HFFc6 (cell line): Measurements from ENCODE around the gene PDE8B. TPM values are rescaled to one million over a fixed set of nuclear protein-coding genes. Genes with fewer than 3 reads are reported as not detected.

Source experiments
- DNase-seq: peaks from one replicate; pipeline ENCODE4 v3.0.0-alpha.2; 2018
- H3K27ac Mint-ChIP-seq: 2 replicates; pipeline ENCODE4 v1.8.0; 2020; ENCODE audit warnings: mild to moderate bottlenecking, mixed read lengths
- H3K27me3 Mint-ChIP-seq: 2 replicates; pipeline ENCODE4 v1.8.0; 2021; ENCODE audit warnings: mild to moderate bottlenecking, moderate library complexity, mixed read lengths; ENCODE audit not compliant: insufficient read depth
- H3K36me3 Mint-ChIP-seq: 2 replicates; pipeline ENCODE4 v1.8.0; 2021; ENCODE audit warnings: low read depth, mixed read lengths
- H3K4me1 Mint-ChIP-seq: 2 replicates; pipeline ENCODE4 v1.8.0; 2020; ENCODE audit warnings: low read depth, mixed read lengths
- H3K4me3 Mint-ChIP-seq: 2 replicates; pipeline ENCODE4 v1.8.0; 2020; ENCODE audit warnings: mild to moderate bottlenecking, moderate library complexity, mixed read lengths
- H3K9me3 Mint-ChIP-seq: 2 replicates; pipeline ENCODE4 v1.8.0; 2020; ENCODE audit warnings: mild to moderate bottlenecking, mixed read lengths
- total RNA-seq, 6 experiments: library from RNA; stranded (reverse); fragmentation: NEBNext Ultra II Directional; extraction: Animal tissue kit (Norgen Biotek cat#: 25700); gene quantifications; 2 replicates in 1 of 6; 3 replicates in 5 of 6; pipeline ENCODE4 v1.2.3, GENCODE V29; 2021
- TF ChIP-seq, protein P1 (sequence below): fragments of 200-600 bp; sonication (generic); IDR thresholded peaks from 2 replicates; pipeline ENCODE4 v1.5.0; 2021; ENCODE audit warnings: antibody characterized with exemption, mild to moderate bottlenecking

PDE8B gene
- total RNA-seq, 6 experiments from 2014 or later, result 0.14 TPM; not detected in 5

DNA sequence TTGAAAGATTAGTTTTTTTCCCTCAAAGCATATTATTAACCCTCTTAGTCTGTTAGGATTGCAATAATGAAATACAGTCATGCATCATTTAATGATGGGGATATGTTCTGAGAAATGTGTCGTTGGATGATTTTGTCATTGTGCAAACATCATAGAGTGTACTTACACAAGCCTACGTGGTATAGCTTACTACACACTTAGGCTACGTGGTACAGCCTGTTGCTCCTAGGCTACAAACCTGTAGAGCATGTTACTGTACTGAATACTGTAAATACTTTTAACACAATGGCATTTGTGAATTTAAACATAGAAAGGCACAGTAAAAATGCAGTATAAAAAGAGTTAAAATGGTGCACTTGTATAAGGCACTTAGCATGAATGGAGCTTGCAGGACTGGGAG, 132.7 kb downstream of the PDE8B start:
- H3K4me1 Mint-ChIP-seq, result no peaks in the 10 kb centered on the region
- H3K36me3 Mint-ChIP-seq, result no peaks in the 10 kb centered on the region
- H3K9me3 Mint-ChIP-seq, result no peaks in the 10 kb centered on the region
- peaks cover 11% of the 10 kb centered on the region for H3K27me3 Mint-ChIP-seq
- TF ChIP-seq, protein P1, sequence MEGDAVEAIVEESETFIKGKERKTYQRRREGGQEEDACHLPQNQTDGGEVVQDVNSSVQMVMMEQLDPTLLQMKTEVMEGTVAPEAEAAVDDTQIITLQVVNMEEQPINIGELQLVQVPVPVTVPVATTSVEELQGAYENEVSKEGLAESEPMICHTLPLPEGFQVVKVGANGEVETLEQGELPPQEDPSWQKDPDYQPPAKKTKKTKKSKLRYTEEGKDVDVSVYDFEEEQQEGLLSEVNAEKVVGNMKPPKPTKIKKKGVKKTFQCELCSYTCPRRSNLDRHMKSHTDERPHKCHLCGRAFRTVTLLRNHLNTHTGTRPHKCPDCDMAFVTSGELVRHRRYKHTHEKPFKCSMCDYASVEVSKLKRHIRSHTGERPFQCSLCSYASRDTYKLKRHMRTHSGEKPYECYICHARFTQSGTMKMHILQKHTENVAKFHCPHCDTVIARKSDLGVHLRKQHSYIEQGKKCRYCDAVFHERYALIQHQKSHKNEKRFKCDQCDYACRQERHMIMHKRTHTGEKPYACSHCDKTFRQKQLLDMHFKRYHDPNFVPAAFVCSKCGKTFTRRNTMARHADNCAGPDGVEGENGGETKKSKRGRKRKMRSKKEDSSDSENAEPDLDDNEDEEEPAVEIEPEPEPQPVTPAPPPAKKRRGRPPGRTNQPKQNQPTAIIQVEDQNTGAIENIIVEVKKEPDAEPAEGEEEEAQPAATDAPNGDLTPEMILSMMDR, result no peak
- H3K27ac Mint-ChIP-seq, result no peak overlapping the region
- no peak for DNase-seq
- H3K4me3 Mint-ChIP-seq, result no peak overlapping the region

DNA sequence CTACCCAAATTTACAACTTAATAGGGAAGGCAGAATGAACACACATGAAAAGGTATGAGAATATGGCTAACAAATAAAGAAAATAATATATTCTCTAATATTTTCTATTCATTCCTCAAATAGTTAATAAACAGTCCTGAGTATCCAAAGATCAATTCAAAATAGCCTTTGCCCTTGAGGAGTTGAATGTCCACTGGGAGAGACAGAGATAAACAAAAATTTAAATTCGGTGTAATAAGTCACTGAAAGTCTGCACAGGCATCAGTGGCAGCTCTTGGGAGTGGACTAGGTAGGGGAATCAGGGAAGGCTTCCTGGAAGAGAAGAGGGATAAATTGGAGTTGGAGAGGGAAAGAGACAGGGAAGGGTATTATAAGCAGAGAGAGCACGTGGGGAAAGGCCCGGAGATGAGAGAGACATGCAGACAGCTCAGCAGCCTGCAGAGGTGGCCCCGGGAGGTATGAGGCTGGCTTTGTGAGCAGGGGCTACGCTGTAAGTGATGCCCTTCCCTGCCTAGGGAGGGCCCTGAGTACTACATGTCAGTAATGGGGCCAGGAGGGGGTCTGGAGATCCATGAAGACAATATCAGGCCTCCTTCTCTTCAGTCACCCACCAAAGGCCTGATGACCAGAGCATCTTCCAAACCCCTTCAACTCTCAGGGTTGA, 137.1 kb downstream of the PDE8B start:
- H3K27me3 Mint-ChIP-seq, result peaks cover 19% of the 10 kb centered on the region
- TF ChIP-seq, protein P1, result no peak

DNA sequence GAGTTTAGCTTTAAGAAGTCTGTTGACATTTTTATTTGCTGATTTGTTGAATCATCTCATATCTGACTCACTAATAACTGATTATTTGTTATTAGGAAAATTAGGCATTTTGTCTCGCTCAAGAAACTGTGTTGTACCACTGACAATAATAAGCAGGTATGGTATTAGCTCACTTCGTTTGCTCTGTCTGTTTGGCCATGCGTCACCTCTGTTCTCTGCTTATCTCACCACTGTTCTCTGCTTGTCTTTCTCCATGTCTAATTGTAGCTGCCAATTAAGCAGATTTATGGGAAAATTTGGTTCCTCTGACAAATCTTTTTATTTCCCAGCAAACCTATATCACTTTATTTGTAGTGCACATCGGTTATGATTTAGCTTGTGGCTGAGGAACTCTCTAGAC, 142.8 kb downstream of the PDE8B start:
- DNase-seq, result no peak
- Mint-ChIP-seq H3K27ac (no peak overlapping the region), H3K27me3 (peaks cover 10% of the 10 kb centered on the region), H3K36me3 (no peaks in the 10 kb centered on the region), H3K4me1 (peaks cover 22% of the 10 kb centered on the region), H3K9me3 (no peaks in the 10 kb centered on the region), H3K4me3 (no peak overlapping the region)
- TF ChIP-seq, protein P1, result no peak

More for the DNA sequence above, 137.1 kb downstream of the PDE8B start:
- Mint-ChIP-seq H3K9me3 (no peaks in the 10 kb centered on the region), H3K4me1 (no peaks in the 10 kb centered on the region), H3K4me3 (no peak overlapping the region), H3K36me3 (no peaks in the 10 kb centered on the region), H3K27ac (no peak overlapping the region)
- DNase-seq, result no peak

DNA sequence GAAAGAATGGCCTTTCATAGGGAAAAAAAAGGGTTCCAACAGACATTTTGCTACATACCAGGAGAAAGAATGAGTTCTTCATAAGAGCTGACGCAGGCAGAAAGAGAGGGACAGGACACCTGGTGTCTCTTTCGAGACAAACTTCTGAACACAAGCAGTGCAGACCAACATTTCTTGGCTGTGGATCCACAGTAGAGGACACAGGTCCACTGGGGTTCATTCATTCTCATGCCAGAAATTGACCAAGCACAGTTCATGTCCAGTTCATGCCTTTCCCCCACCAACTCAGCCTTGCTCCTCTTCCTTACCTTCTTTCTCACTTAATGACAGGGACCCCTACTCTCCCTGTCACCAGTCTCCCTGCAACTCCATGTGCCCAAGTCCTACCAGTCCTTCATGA, 144.0 kb downstream of the PDE8B start:
- Mint-ChIP-seq H3K4me1 (peaks cover 34% of the 10 kb centered on the region), H3K4me3 (no peak overlapping the region), H3K27ac (no peak overlapping the region), H3K27me3 (peaks cover 9% of the 10 kb centered on the region), H3K9me3 (no peaks in the 10 kb centered on the region), H3K36me3 (no peaks in the 10 kb centered on the region)
- TF ChIP-seq, protein P1, result no peak
- DNase-seq, result no peak

DNA sequence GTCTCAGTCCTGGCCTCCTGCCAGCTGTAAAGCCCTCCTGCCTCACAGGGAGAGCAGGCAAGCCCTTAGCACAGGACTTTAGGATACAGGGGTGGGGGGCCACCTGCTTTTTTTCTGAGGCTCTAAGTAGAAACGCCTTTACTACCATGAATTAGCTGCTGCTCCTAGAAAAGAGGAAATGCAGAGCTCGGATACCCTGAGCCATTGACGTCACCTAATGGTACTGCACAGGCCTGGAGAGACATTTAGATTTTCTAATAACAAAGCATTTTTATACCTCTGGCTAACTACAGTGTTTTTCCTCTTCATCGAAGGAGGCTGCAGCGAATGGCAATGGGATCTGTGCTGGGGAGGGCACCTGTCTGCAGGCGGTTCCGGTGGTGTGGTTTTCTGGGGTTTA, 144.6 kb downstream of the PDE8B start:
- no peaks in the 10 kb centered on the region for H3K36me3 Mint-ChIP-seq
- DNase-seq, result no peak
- no peak overlapping the region for H3K27ac Mint-ChIP-seq
- peaks cover 35% of the 10 kb centered on the region for H3K4me1 Mint-ChIP-seq
- TF ChIP-seq, protein P1, result no peak
- H3K9me3 Mint-ChIP-seq, result no peaks in the 10 kb centered on the region
- peaks cover 9% of the 10 kb centered on the region for H3K27me3 Mint-ChIP-seq
- no peak overlapping the region for H3K4me3 Mint-ChIP-seq
